A673 (cell line): ENCODE results near the gene EMP3.

ENCODE experiments used
- EZH2 ChIP-seq: fragments of 200-600 bp; sonication (generic); IDR thresholded peaks from 2 replicates; pipeline ENCODE4 v1.6.1; 2017; ENCODE audit warnings: borderline replicate concordance, low read depth, mild to moderate bottlenecking, mixed read lengths, antibody characterized with exemption, low read length; ENCODE audit not compliant: poor library complexity, severe bottlenecking
- TF ChIP-seq, protein P1 (sequence below): fragments of 300-800, 200-600 bp; sonication (generic); conservative IDR thresholded peaks from 2 replicates; pipeline ENCODE4 v1.5.1; 2017; ENCODE audit warnings: low read depth, mild to moderate bottlenecking, antibody characterized with exemption, low read length, moderate library complexity, mixed read lengths

DNA sequence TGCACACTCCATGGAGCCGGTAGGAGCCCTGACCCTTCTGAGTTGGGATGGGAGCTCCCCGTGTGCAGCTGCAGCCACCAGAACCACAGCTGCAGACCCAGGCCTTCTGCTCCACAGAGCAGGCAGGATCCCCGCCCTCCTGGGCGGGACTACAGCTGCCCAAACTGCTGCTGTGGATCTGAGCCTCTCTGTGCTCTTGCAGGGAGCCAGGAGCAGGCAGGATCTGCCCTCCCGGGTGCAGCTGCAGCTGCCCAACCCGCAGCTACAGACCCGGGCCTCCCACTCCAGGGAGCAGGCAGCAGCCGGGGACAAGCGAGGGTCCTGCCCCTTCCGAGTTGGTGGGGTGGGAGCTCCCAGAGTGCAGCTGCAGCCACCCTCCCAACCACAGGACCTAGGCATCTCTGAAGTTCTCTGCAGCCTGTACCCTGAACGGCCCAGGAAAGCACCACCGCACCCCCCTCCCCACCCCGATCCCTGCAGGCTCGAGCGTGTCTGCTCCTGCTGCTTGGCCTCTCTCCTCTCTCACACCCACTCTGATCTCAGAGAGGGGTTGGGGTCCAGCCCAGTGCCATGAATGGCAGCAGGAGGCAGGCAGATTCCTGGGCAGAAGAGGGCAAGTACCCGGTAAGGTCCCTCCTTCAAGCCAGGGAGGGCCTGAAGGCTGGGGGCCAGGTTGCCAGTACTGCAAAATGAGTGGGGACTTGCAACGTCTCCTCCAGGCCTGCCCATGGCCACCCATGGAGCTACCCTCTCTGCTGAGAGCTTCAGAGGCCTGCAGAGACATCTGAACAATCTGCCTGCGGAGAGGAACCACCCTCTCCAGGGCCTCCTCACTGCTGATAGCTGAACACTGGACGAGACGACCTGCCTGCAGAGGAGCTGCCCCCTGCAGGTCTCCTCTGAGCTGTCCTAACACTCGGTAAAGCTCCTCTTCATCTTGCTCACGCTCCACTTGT is 16.4 kb upstream of the EMP3 start:
- TF ChIP-seq, protein P1, sequence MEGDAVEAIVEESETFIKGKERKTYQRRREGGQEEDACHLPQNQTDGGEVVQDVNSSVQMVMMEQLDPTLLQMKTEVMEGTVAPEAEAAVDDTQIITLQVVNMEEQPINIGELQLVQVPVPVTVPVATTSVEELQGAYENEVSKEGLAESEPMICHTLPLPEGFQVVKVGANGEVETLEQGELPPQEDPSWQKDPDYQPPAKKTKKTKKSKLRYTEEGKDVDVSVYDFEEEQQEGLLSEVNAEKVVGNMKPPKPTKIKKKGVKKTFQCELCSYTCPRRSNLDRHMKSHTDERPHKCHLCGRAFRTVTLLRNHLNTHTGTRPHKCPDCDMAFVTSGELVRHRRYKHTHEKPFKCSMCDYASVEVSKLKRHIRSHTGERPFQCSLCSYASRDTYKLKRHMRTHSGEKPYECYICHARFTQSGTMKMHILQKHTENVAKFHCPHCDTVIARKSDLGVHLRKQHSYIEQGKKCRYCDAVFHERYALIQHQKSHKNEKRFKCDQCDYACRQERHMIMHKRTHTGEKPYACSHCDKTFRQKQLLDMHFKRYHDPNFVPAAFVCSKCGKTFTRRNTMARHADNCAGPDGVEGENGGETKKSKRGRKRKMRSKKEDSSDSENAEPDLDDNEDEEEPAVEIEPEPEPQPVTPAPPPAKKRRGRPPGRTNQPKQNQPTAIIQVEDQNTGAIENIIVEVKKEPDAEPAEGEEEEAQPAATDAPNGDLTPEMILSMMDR = 0 out of 2 replicates have a peak, but pooled peaks have one; percentile 19
- no peak for TF ChIP-seq EZH2
